DND-41 (cell line): ENCODE data around the gene LCOR.

Experiments used
- ATAC-seq: fragments of 200-7000 bp; cut with Tn5 transposase; 3 replicates; pipeline ENCODE4 v1.9.1; 2021; ENCODE audit warnings: low read depth; ENCODE audit not compliant: insufficient read depth
- DNase-seq: peaks from one replicate; pipeline ENCODE4 v3.0.0-alpha.2; 2020
- H2AFZ ChIP-seq: 2 replicates; pipeline ENCODE4 v1.6.0; 2012; ENCODE audit warnings: low read depth, low read length
- H3K27ac ChIP-seq: 2 replicates; pipeline ENCODE4 v1.5.1; 2012; ENCODE audit warnings: low read length, inconsistent platforms
- H3K27me3 ChIP-seq: fragments of 200-600 bp; sonication (generic); 2 replicates; pipeline ENCODE4 v1.6.0; 2012; ENCODE audit warnings: low read length, mild to moderate bottlenecking, inconsistent platforms; ENCODE audit not compliant: insufficient read depth, poor library complexity
- H3K36me3 ChIP-seq: 2 replicates; pipeline ENCODE4 v1.5.1; 2012; ENCODE audit warnings: low read length, inconsistent platforms; ENCODE audit not compliant: insufficient read depth
- H3K4me1 ChIP-seq: 2 replicates; pipeline ENCODE4 v1.5.1; 2012; ENCODE audit warnings: mild to moderate bottlenecking, low read length; ENCODE audit not compliant: insufficient read depth
- H3K4me2 ChIP-seq: 2 replicates; pipeline ENCODE4 v1.6.0; 2012; ENCODE audit warnings: mild to moderate bottlenecking, moderate library complexity, low read length, inconsistent platforms; ENCODE audit not compliant: insufficient read depth
- H3K4me3 ChIP-seq, 2 experiments: fragments of 200-600 bp in 1 of 2; shearing (Covaris generic) in 1 of 2; 2 replicates each; pipeline ENCODE4 v1.5.1; 2012 to 2016; ENCODE audit warnings: inconsistent platforms in 2 of 2, low read length in 2 of 2, mild to moderate bottlenecking in 2 of 2, low read depth in 1 of 2, moderate library complexity in 1 of 2
- H3K79me2 ChIP-seq: 2 replicates; pipeline ENCODE4 v1.6.0; 2012; ENCODE audit warnings: low read length, inconsistent platforms; ENCODE audit not compliant: insufficient read depth
- H3K9ac ChIP-seq: 2 replicates; pipeline ENCODE4 v1.6.0; 2012; ENCODE audit warnings: low read depth, mild to moderate bottlenecking, inconsistent platforms, low read length, moderate library complexity
- H3K9me3 ChIP-seq: 2 replicates; pipeline ENCODE4 v1.5.1; 2012; ENCODE audit warnings: low read length, moderate library complexity, mild to moderate bottlenecking, inconsistent platforms; ENCODE audit not compliant: insufficient read depth, severe bottlenecking
- H4K20me1 ChIP-seq: 2 replicates; pipeline ENCODE4 v1.6.0; 2012; ENCODE audit warnings: low read length; ENCODE audit not compliant: insufficient read depth
- EZH2 ChIP-seq: IDR thresholded peaks from 3 replicates; pipeline ENCODE4 v1.6.1; 2012; ENCODE audit warnings: borderline replicate concordance, low read depth, mild to moderate bottlenecking, moderate library complexity, low read length, inconsistent platforms; ENCODE audit not compliant: severe bottlenecking
- TF ChIP-seq, protein P1 (sequence below): IDR thresholded peaks from 2 replicates; pipeline ENCODE4 v1.5.1; 2012; ENCODE audit warnings: borderline replicate concordance, low read length, moderate library complexity, mild to moderate bottlenecking; ENCODE audit not compliant: poor library complexity, severe bottlenecking; ENCODE audit errors: extremely low read depth

LCOR gene

DNA sequence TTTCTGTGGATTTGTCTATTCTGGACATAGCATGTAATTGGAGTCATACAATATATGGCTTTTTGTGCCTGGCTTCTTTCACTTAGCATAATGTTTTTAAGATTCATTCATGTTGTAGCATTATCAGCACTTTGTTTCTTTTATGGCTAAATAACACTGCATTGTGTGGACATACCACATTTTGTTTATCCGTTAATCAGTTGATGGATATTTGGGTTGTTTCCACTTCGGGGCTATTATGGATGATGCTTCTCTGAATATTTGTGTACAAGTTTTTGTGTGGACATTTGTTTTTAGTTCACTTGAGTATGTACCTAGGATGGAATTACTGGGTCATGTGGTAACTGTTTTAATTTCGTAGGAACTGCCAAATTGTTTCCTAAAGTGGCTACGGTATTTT is 6.4 kb downstream of the LCOR start:
- no peak overlapping the region for H3K9ac ChIP-seq
- no peaks in the 10 kb centered on the region for H3K27me3 ChIP-seq
- H3K36me3 ChIP-seq: peaks cover 10% of the 10 kb centered on the region
- no peak overlapping the region for H2AFZ ChIP-seq
- peaks cover 28% of the 10 kb centered on the region for H3K4me1 ChIP-seq
- peaks cover 100% of the 10 kb centered on the region for H3K79me2 ChIP-seq
- peaks cover 72% of the 10 kb centered on the region for H4K20me1 ChIP-seq
- no peak overlapping the region for H3K4me3 ChIP-seq
- no peaks in the 10 kb centered on the region for H3K9me3 ChIP-seq
- no peak for ATAC-seq
- DNase-seq: no peak
- H3K27ac ChIP-seq: no peak overlapping the region
- TF ChIP-seq EZH2: no peak
- TF ChIP-seq, protein P1, sequence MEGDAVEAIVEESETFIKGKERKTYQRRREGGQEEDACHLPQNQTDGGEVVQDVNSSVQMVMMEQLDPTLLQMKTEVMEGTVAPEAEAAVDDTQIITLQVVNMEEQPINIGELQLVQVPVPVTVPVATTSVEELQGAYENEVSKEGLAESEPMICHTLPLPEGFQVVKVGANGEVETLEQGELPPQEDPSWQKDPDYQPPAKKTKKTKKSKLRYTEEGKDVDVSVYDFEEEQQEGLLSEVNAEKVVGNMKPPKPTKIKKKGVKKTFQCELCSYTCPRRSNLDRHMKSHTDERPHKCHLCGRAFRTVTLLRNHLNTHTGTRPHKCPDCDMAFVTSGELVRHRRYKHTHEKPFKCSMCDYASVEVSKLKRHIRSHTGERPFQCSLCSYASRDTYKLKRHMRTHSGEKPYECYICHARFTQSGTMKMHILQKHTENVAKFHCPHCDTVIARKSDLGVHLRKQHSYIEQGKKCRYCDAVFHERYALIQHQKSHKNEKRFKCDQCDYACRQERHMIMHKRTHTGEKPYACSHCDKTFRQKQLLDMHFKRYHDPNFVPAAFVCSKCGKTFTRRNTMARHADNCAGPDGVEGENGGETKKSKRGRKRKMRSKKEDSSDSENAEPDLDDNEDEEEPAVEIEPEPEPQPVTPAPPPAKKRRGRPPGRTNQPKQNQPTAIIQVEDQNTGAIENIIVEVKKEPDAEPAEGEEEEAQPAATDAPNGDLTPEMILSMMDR: no peak
- no peak overlapping the region for H3K4me2 ChIP-seq

DNA sequence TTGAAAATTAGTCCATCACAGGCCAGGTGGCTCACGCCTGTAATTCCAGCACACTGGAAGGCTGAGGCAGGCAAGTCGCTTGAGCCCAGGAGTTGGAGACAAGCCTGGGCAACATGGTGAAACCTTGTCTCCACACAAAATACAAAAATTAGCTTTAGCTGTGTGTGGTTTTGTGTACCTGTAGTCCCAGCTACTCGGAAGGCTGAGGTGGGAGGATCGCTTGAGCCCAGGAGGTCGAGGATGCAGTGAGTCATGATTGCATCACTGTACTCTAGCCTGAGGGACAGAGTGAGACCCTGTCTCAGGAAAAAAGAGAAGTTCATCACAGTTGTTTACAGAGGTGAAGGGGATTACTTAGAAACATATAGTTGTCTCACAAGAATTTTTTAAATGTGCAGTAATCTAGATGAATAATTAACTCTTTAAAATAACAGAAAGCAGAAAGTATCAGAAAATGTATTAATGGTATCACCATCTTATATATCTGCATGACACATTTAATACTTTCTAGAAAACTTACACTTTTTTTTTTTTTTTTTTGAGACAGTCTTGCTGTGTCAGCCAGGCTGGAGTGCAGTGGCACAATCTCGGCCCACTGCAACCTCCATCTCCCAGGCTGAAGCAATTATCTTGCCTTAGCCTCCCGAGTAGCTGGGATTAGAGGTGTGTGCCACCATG is 8.9 kb downstream of the LCOR start:
- no peak overlapping the region for H3K4me3 ChIP-seq
- H3K9ac ChIP-seq: no peak overlapping the region
- peaks cover 7% of the 10 kb centered on the region for H3K4me1 ChIP-seq
- no peak overlapping the region for H3K27ac ChIP-seq
- no peak overlapping the region for H3K4me2 ChIP-seq
- no peak overlapping the region for H2AFZ ChIP-seq
- peaks cover 10% of the 10 kb centered on the region for H3K36me3 ChIP-seq
- H3K9me3 ChIP-seq: no peaks in the 10 kb centered on the region
- TF ChIP-seq, protein P1: no peak
- no peak for TF ChIP-seq EZH2
- ATAC-seq (no peak; the same call in 2 of the 3 replicates), DNase-seq (no peak)
- no peaks in the 10 kb centered on the region for H3K27me3 ChIP-seq
- peaks cover 99% of the 10 kb centered on the region for H3K79me2 ChIP-seq
- peaks cover 76% of the 10 kb centered on the region for H4K20me1 ChIP-seq

DNA sequence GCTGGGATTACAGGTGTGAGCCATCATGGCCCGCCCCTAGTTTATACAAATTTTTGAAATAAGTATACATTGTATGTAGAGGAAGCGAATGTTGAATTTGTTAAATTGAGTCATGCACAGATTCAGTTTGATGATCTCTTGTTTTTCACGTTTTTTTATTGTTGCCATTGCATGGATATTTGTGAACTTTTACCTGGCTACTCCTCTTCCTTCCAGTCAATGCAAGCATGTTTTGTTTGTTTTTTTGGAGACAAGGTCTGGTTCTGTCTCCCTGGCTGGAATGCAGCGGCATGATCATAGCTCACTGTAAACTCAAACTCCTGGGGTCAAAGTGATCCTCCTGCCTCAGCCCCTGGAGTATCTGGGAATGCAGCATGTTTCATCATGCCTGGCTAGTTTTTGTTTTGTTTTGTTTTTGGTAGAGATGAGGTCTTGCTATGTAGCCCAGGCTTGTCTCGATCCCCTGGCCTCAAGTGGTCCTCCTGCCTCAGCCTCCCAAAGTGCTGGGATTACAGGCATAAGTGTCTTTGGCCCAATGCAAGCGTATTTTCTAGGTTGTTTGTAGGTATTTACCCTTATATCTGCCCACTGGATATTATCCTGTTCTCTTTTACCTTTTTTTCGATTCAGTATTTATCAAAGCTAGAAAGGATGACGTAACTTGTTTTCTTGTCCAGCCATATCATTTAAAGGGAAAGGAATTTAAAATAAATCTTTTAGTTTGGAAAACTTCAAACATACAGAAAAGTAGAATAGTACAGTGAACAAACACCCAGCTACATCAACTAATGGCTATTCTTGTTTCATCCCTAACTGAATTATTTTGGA is 11.0 kb downstream of the LCOR start:
- Histone ChIP-seq H4K20me1 (peaks cover 79% of the 10 kb centered on the region), H3K36me3 (no peaks in the 10 kb centered on the region), H3K27me3 (no peaks in the 10 kb centered on the region), H3K4me3 (no peak overlapping the region), H2AFZ (no peak overlapping the region), H3K9ac (no peak overlapping the region), H3K4me1 (no peaks in the 10 kb centered on the region; the same call in 1 of the 2 replicates), H3K79me2 (peaks cover 99% of the 10 kb centered on the region), H3K4me2 (no peak overlapping the region), H3K9me3 (no peaks in the 10 kb centered on the region), H3K27ac (no peak overlapping the region)
- TF ChIP-seq, protein P1: no peak
- TF ChIP-seq EZH2: no peak
- ATAC-seq: no peak
- DNase-seq: no peak
